ENCODE measurements around the gene TMC1.

Gene TMC1

DNA sequence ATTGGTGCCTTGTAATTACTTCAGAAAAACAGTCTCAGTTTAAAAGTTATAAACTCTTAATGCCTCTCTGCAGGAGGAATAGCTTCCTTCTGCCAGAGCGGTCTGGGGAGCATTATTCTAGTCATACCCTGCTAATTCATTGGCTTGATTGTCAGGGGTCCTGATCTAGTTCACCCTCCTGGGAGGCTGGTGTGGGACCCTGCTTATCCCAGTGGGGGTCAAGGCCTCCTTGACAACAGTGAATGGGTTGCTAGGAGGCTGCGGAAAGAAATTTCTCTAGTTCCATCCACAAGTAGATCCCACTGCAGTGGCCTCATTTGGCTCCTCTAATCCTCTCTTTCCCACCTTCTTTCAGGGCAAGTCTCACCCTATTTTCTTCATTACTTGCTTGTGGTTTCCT lies 105.7 kb downstream of the TMC1 start:
- ATAC-seq: no peak
- TF ChIP-seq RARB (CRISPR knock-in tag; IDR thresholded peaks at IDR 0.05) (no peak), OSR1 (CRISPR knock-in tag; IDR thresholded peaks at IDR 0.05) (no peak), PPARA (CRISPR knock-in tag; IDR thresholded peaks at IDR 0.05; ENCODE audit: borderline replicate concordance) (no peak), SNAI2 (CRISPR knock-in tag; IDR thresholded peaks at IDR 0.05) (no peak), ZNF70 (CRISPR knock-in tag; IDR thresholded peaks at IDR 0.05) (no peak), CSDC2 (CRISPR knock-in tag; IDR thresholded peaks at IDR 0.05) (no peak), ZC3H10 (CRISPR knock-in tag; IDR thresholded peaks at IDR 0.05) (no peak), BACH2 (CRISPR knock-in tag; IDR thresholded peaks at IDR 0.05; ENCODE audit: borderline replicate concordance) (no peak), ZNF8 (CRISPR knock-in tag; IDR thresholded peaks at IDR 0.05) (no peak)
- TF ChIP-seq, protein P1, sequence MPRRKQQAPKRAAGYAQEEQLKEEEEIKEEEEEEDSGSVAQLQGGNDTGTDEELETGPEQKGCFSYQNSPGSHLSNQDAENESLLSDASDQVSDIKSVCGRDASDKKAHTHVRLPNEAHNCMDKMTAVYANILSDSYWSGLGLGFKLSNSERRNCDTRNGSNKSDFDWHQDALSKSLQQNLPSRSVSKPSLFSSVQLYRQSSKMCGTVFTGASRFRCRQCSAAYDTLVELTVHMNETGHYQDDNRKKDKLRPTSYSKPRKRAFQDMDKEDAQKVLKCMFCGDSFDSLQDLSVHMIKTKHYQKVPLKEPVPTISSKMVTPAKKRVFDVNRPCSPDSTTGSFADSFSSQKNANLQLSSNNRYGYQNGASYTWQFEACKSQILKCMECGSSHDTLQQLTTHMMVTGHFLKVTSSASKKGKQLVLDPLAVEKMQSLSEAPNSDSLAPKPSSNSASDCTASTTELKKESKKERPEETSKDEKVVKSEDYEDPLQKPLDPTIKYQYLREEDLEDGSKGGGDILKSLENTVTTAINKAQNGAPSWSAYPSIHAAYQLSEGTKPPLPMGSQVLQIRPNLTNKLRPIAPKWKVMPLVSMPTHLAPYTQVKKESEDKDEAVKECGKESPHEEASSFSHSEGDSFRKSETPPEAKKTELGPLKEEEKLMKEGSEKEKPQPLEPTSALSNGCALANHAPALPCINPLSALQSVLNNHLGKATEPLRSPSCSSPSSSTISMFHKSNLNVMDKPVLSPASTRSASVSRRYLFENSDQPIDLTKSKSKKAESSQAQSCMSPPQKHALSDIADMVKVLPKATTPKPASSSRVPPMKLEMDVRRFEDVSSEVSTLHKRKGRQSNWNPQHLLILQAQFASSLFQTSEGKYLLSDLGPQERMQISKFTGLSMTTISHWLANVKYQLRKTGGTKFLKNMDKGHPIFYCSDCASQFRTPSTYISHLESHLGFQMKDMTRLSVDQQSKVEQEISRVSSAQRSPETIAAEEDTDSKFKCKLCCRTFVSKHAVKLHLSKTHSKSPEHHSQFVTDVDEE (CRISPR knock-in tag; IDR thresholded peaks at IDR 0.05): no peak

DNA sequence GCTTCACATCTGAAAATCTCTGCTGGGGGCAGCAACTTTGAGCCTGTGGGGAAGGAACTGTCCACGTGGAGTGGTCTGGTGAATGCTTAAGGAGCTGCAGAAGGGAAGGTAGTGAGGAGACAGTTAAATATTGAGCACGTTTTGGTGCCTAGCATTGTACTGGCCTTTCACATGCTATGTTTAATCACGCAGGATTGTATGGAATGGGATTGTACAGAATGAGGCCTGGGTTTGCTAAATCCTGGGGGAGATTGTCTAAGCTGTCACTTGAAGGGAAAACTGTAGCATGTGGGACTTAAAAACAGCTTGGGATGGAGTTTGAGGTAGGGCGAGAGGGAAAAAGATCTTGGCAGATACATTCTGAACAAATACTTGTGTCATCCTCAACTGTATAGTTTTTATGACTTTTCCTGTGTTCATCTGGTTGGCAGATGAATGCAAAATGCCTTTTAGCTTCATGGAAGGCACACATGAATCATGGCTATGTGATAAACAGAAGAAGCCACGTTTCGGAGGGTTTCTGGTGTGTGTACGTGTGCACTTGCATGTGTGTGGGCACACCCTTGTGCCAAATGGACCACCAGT lies 106.6 kb downstream of the TMC1 start:
- no peak for ATAC-seq
- TF ChIP-seq ZNF565 (CRISPR knock-in tag; conservative IDR thresholded peaks at IDR 0.05; ENCODE audit: low read depth) (no peak), ZNF70 (CRISPR knock-in tag; IDR thresholded peaks at IDR 0.05) (no peak), ZFP30 (CRISPR knock-in tag; IDR thresholded peaks at IDR 0.05) (no peak), ISL1 (CRISPR knock-in tag; IDR thresholded peaks at IDR 0.05) (no peak), BACH2 (CRISPR knock-in tag; IDR thresholded peaks at IDR 0.05; ENCODE audit: borderline replicate concordance) (no peak), ZNF8 (CRISPR knock-in tag; IDR thresholded peaks at IDR 0.05) (no peak), PPARA (CRISPR knock-in tag; IDR thresholded peaks at IDR 0.05; ENCODE audit: borderline replicate concordance) (no peak), ZC3H10 (CRISPR knock-in tag; IDR thresholded peaks at IDR 0.05) (no peak)
- TF ChIP-seq, protein P1 (CRISPR knock-in tag; IDR thresholded peaks at IDR 0.05): no peak
- TF ChIP-seq, protein P2, sequence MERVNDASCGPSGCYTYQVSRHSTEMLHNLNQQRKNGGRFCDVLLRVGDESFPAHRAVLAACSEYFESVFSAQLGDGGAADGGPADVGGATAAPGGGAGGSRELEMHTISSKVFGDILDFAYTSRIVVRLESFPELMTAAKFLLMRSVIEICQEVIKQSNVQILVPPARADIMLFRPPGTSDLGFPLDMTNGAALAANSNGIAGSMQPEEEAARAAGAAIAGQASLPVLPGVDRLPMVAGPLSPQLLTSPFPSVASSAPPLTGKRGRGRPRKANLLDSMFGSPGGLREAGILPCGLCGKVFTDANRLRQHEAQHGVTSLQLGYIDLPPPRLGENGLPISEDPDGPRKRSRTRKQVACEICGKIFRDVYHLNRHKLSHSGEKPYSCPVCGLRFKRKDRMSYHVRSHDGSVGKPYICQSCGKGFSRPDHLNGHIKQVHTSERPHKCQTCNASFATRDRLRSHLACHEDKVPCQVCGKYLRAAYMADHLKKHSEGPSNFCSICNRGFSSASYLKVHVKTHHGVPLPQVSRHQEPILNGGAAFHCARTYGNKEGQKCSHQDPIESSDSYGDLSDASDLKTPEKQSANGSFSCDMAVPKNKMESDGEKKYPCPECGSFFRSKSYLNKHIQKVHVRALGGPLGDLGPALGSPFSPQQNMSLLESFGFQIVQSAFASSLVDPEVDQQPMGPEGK (CRISPR knock-in tag; IDR thresholded peaks at IDR 0.05; ENCODE audit: borderline replicate concordance): no peak
- TF ChIP-seq, protein P3, sequence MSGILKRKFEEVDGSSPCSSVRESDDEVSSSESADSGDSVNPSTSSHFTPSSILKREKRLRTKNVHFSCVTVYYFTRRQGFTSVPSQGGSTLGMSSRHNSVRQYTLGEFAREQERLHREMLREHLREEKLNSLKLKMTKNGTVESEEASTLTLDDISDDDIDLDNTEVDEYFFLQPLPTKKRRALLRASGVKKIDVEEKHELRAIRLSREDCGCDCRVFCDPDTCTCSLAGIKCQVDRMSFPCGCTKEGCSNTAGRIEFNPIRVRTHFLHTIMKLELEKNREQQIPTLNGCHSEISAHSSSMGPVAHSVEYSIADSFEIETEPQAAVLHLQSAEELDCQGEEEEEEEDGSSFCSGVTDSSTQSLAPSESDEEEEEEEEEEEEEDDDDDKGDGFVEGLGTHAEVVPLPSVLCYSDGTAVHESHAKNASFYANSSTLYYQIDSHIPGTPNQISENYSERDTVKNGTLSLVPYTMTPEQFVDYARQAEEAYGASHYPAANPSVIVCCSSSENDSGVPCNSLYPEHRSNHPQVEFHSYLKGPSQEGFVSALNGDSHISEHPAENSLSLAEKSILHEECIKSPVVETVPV (CRISPR knock-in tag; IDR thresholded peaks at IDR 0.05): no peak
- TF ChIP-seq, protein P4, sequence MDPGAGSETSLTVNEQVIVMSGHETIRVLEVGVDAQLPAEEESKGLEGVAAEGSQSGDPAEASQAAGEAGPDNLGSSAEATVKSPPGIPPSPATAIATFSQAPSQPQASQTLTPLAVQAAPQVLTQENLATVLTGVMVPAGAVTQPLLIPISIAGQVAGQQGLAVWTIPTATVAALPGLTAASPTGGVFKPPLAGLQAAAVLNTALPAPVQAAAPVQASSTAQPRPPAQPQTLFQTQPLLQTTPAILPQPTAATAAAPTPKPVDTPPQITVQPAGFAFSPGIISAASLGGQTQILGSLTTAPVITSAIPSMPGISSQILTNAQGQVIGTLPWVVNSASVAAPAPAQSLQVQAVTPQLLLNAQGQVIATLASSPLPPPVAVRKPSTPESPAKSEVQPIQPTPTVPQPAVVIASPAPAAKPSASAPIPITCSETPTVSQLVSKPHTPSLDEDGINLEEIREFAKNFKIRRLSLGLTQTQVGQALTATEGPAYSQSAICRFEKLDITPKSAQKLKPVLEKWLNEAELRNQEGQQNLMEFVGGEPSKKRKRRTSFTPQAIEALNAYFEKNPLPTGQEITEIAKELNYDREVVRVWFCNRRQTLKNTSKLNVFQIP (CRISPR knock-in tag; IDR thresholded peaks at IDR 0.05; ENCODE audit: borderline replicate concordance, low read depth): no peak

DNA sequence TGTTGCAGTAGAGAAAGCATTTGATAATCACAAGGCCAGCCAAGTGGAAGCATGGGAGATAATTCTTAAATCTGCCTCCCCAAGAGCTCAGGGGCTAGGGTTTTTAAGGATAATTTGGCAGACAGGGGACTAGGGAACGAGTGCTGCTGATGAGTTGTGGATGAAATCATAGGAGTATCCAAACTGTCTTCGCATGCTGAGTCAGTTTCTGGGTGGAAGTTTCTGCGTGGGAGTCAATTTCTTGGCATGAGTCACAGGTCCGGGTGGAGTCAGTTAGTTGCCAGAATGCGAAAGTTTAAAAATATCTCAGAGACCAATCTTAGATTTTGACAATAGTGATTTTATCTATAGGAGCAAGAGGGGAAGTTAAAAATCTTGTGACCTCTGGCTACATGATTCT lies 112.6 kb downstream of the TMC1 start:
- no peak for ATAC-seq

More for the DNA sequence above, 112.6 kb downstream of the TMC1 start:
- TF ChIP-seq ZC3H10 (CRISPR knock-in tag; IDR thresholded peaks at IDR 0.05) (no peak), PPARA (CRISPR knock-in tag; IDR thresholded peaks at IDR 0.05; ENCODE audit: borderline replicate concordance) (no peak), CSDC2 (CRISPR knock-in tag; IDR thresholded peaks at IDR 0.05) (no peak), BACH2 (CRISPR knock-in tag; IDR thresholded peaks at IDR 0.05; ENCODE audit: borderline replicate concordance) (no peak)

Measured in SK-N-SH treated with all-trans-retinoic acid at 6 μM for 48 hours (cell line).